Measurements from ENCODE around the gene RESP18. TPM values are rescaled to one million over a fixed set of nuclear protein-coding genes. Genes with fewer than 3 reads are reported as not detected.

The RESP18 gene
- total RNA-seq, 1 experiment from 2014 or later, result not detected

DNA sequence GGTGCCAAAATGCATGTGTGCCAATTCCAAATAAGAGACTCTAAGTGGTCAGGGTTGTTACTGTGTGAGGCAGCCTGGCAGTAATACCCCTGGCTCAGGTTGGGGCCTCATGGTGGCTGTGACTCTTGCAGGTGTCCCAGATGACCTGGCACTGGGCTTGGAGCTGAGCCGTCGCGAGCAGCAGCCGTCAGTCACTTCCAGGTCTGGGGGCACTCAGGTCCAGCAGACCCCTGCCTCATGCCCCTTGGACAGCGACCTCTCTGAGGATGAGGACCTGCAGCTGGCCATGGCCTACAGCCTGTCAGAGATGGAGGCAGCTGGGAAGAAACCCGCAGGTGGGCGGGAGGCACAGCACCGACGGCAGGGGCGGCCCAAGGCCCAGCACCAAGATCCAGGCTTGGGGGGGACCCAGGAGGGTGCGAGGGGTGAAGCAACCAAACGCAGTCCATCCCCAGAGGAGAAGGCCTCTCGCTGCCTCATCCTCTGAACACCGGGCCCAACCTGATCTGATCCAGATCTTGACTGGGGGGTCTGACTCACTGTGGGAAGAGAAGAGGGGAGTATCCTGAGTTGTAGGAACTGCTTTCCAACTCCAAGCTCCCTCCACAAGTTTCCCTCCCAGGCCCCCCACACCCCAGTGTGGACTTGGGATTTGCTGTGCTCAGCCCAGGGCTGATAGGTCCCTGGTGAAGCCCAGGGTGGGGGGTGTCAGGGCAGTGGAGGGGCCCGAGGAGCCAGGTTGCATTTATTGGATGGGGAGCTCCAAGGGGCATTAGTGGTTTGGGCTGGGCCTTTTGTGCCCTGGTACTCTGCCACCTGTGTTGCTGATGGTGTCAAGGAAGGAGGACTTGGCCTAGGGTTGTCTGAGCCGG, 47.8 kb downstream of the RESP18 start:
- Histone ChIP-seq H3K4me3 (no peak overlapping the region), H3K27me3 (ENCODE audit: insufficient read depth, low read depth) (no peaks in the 10 kb centered on the region), H3F3A (ENCODE audit: insufficient read depth, low read depth) (peaks cover 4% of the 10 kb centered on the region; the same call in 1 of the 2 replicates), H3K79me2 (ENCODE audit: low read depth) (0 out of 2 replicates have a peak, but pooled peaks cover 3% of the 10 kb centered on the region), H3K4me2 (no peak overlapping the region), H2AFZ (no peak overlapping the region), H4K20me1 (ENCODE audit: insufficient read depth) (no peaks in the 10 kb centered on the region), H3K9me3 (ENCODE audit: insufficient read depth, low read depth) (no peaks in the 10 kb centered on the region), H3K27ac (no peak overlapping the region), H3K4me1 (replicated peaks; ENCODE audit: insufficient read depth) (peaks cover 13% of the 10 kb centered on the region), H3K36me3 (ENCODE audit: low read depth) (no peaks in the 10 kb centered on the region), H3K9me2 (ENCODE audit: insufficient read depth) (no peaks in the 10 kb centered on the region)
- POLR2A ChIA-PET (ENCODE audit: unreplicated experiment), result no interaction called here
- CTCF ChIA-PET, result no interaction called here
- intact Hi-C loops (cut with micrococcal nuclease; ENCODE audit: unreplicated experiment), result no loop called here
- no peak for TF ChIP-seq EZH2 (IDR thresholded peaks at IDR 0.05; ENCODE audit: low read depth)
- TF ChIP-seq, protein P1, sequence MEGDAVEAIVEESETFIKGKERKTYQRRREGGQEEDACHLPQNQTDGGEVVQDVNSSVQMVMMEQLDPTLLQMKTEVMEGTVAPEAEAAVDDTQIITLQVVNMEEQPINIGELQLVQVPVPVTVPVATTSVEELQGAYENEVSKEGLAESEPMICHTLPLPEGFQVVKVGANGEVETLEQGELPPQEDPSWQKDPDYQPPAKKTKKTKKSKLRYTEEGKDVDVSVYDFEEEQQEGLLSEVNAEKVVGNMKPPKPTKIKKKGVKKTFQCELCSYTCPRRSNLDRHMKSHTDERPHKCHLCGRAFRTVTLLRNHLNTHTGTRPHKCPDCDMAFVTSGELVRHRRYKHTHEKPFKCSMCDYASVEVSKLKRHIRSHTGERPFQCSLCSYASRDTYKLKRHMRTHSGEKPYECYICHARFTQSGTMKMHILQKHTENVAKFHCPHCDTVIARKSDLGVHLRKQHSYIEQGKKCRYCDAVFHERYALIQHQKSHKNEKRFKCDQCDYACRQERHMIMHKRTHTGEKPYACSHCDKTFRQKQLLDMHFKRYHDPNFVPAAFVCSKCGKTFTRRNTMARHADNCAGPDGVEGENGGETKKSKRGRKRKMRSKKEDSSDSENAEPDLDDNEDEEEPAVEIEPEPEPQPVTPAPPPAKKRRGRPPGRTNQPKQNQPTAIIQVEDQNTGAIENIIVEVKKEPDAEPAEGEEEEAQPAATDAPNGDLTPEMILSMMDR (conservative IDR thresholded peaks at IDR 0.05), result no peak
- DNase-seq, result no peak
- BruUV-seq (replicated peaks), result no TSS peak

DNA sequence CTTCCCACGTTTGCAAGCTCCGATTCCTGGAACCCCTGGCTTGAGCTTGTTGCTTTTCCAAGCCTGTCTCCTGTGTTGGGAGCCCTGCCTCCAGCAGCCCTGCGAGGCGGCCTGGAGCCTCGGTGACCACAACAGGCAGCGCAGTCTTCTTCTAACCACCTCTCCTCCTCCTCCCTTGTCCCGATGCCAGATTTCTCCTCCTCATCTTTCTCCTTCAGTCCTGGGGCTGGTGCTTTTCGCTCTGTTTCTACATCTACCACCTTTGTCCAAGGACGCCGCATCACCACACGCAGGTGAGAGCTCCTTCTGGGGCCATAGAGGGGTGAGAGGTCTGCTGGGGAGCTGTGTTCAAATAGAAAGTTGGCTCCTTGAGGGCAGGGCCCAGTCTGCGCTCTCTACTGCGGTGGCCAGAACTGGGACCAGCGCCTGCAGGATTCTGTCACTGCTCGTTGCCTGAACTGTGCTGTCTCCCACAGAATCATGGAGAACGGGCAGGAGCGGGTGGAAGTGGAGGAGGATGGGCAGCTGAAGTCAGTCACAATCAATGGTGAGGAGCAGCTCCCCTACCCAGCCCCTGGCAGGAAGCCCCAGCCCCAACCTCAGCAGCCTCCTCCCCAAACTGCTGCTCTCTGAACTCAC, 49.5 kb downstream of the RESP18 start:
- Histone ChIP-seq H3K4me3 (no peak overlapping the region), H3K27ac (no peak overlapping the region), H4K20me1 (ENCODE audit: insufficient read depth) (no peaks in the 10 kb centered on the region), H3K9me3 (ENCODE audit: insufficient read depth, low read depth) (no peaks in the 10 kb centered on the region), H3F3A (ENCODE audit: insufficient read depth, low read depth) (peaks cover 8% of the 10 kb centered on the region; the same call in 1 of the 2 replicates), H3K4me2 (no peak overlapping the region), H2AFZ (no peak overlapping the region), H3K27me3 (ENCODE audit: insufficient read depth, low read depth) (no peaks in the 10 kb centered on the region), H3K36me3 (ENCODE audit: low read depth) (no peaks in the 10 kb centered on the region), H3K9me2 (ENCODE audit: insufficient read depth) (no peaks in the 10 kb centered on the region), H3K4me1 (replicated peaks; ENCODE audit: insufficient read depth) (peaks cover 17% of the 10 kb centered on the region), H3K79me2 (ENCODE audit: low read depth) (0 out of 2 replicates have a peak, but pooled peaks cover 3% of the 10 kb centered on the region)
- no peak for DNase-seq
- CTCF ChIA-PET, result no interaction called here
- BruUV-seq (replicated peaks), result no TSS peak
- TF ChIP-seq, protein P1 (conservative IDR thresholded peaks at IDR 0.05), result no peak
- no peak for TF ChIP-seq EZH2 (IDR thresholded peaks at IDR 0.05; ENCODE audit: low read depth)
- intact Hi-C loops (cut with micrococcal nuclease; ENCODE audit: unreplicated experiment), result no loop called here
- POLR2A ChIA-PET (ENCODE audit: unreplicated experiment), result no interaction called here

DNA sequence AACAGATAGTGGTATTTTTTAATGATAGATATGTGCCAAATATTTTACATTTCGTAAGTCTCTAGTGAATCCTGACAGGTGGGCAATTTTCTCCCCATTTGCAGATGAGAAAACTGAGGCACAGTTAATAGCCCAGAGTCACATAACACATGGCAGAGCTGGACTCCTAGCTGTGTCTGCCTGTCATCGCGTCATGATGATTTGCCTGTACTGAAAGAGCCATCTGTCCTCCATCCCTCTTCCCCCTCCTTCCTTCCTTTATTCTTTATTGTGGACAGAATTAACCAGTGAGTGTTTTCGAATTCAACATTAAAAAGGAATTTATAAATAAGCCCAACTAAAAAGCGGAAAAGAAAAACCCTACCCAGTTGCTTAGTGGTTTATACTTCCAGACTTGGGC, 50.2 kb downstream of the RESP18 start:
- BruUV-seq (replicated peaks), result no TSS peak
- H3K27me3 ChIP-seq (ENCODE audit: insufficient read depth, low read depth), result no peaks in the 10 kb centered on the region
- no peak overlapping the region for H3K4me3 ChIP-seq
- H3K4me2 ChIP-seq, result no peak overlapping the region
- CTCF ChIA-PET, result no interaction called here
- H3K9me2 ChIP-seq (ENCODE audit: insufficient read depth), result no peaks in the 10 kb centered on the region
- no peaks in the 10 kb centered on the region for H3K9me3 ChIP-seq (ENCODE audit: insufficient read depth, low read depth)
- H3K79me2 ChIP-seq (ENCODE audit: low read depth), result 0 out of 2 replicates have a peak, but pooled peaks cover 3% of the 10 kb centered on the region
- intact Hi-C loops (cut with micrococcal nuclease; ENCODE audit: unreplicated experiment), result no loop called here
- no peaks in the 10 kb centered on the region for H3K36me3 ChIP-seq (ENCODE audit: low read depth)
- peaks cover 22% of the 10 kb centered on the region for H3K4me1 ChIP-seq (replicated peaks; ENCODE audit: insufficient read depth)
- no peaks in the 10 kb centered on the region for H4K20me1 ChIP-seq (ENCODE audit: insufficient read depth)
- H3F3A ChIP-seq (ENCODE audit: insufficient read depth, low read depth), result peaks cover 11% of the 10 kb centered on the region; the same call in 1 of the 2 replicates
- POLR2A ChIA-PET (ENCODE audit: unreplicated experiment), result no interaction called here
- no peak overlapping the region for H3K27ac ChIP-seq
- no peak for TF ChIP-seq EZH2 (IDR thresholded peaks at IDR 0.05; ENCODE audit: low read depth)
- TF ChIP-seq, protein P1 (conservative IDR thresholded peaks at IDR 0.05), result no peak
- no peak for DNase-seq
- no peak overlapping the region for H2AFZ ChIP-seq

Data from PC-9 (cell line).